H9 (cell line): Measurements from ENCODE around the gene DOC2A. TPM values are rescaled to one million over a fixed set of nuclear protein-coding genes. Genes with fewer than 3 reads are reported as not detected.
"Not testable (repeated sequence)": the region's sequence is repeated elsewhere in the genome, so short reads cannot be mapped to it uniquely, and the experiment has no call there.

Experiments used
- DNase-seq: peaks from one replicate; pipeline ENCODE4 v3.0.0-alpha.2; 2017
- H2AFZ ChIP-seq: one replicate; pipeline ENCODE4 v1.6.1; 2013; ENCODE audit warnings: mild to moderate bottlenecking, low read length, control low read depth, moderate library complexity
- H2AK5ac ChIP-seq: 2 replicates; pipeline ENCODE4 v1.6.1; 2013; ENCODE audit warnings: low read length, control low read depth, mixed read lengths; ENCODE audit not compliant: insufficient read length
- H2BK120ac ChIP-seq: one replicate; pipeline ENCODE4 v1.6.1; 2013; ENCODE audit warnings: low read depth, mild to moderate bottlenecking, low read length, control low read depth, inconsistent platforms; ENCODE audit not compliant: poor library complexity, severe bottlenecking
- H2BK12ac ChIP-seq: 2 replicates; pipeline ENCODE4 v1.6.1; 2013; ENCODE audit warnings: low read length, control low read depth, mixed read lengths, low read depth; ENCODE audit not compliant: insufficient read length
- H2BK15ac ChIP-seq: 2 replicates; pipeline ENCODE4 v1.6.1; 2013; ENCODE audit warnings: low read depth, low read length, control low read depth
- H2BK20ac ChIP-seq: one replicate; pipeline ENCODE4 v1.6.1; 2013; ENCODE audit warnings: low read depth, mild to moderate bottlenecking, low read length, control low read depth, inconsistent platforms; ENCODE audit not compliant: poor library complexity, severe bottlenecking
- H2BK5ac ChIP-seq: 2 replicates; pipeline ENCODE4 v1.6.1; 2013; ENCODE audit warnings: low read length, control low read depth, mixed read lengths; ENCODE audit not compliant: insufficient read length
- H3K14ac ChIP-seq: 2 replicates; pipeline ENCODE4 v1.6.1; 2013; ENCODE audit warnings: low read length, control low read depth; ENCODE audit not compliant: insufficient read depth
- H3K18ac ChIP-seq: 2 replicates; pipeline ENCODE4 v1.6.1; 2013; ENCODE audit warnings: low read depth, mild to moderate bottlenecking, mixed read lengths, low read length, control low read depth; ENCODE audit not compliant: insufficient read length
- H3K23ac ChIP-seq: 2 replicates; pipeline ENCODE4 v1.6.1; 2013; ENCODE audit warnings: low read length, control low read depth, mixed read lengths, low read depth; ENCODE audit not compliant: insufficient read length
- H3K23me2 ChIP-seq: 2 replicates; pipeline ENCODE4 v1.6.1; 2013; ENCODE audit warnings: low read depth, mild to moderate bottlenecking, mixed read lengths, low read length, control low read depth; ENCODE audit not compliant: insufficient read length, poor library complexity, severe bottlenecking
- H3K27ac ChIP-seq: 2 replicates; pipeline ENCODE4 v1.5.1; 2013; ENCODE audit warnings: low read length, control low read depth, mixed read lengths, low read depth; ENCODE audit not compliant: insufficient read length
- H3K27me3 ChIP-seq: 2 replicates; pipeline ENCODE4 v1.6.1; 2013; ENCODE audit warnings: low read length, control low read depth, inconsistent platforms; ENCODE audit not compliant: insufficient read depth
- H3K4ac ChIP-seq: 2 replicates; pipeline ENCODE4 v1.6.1; 2013; ENCODE audit warnings: low read depth, mild to moderate bottlenecking, control low read depth, inconsistent platforms, low read length, moderate library complexity
- H3K4me1 ChIP-seq: 2 replicates; pipeline ENCODE4 v1.6.1; 2013; ENCODE audit warnings: low read length, control low read depth, inconsistent platforms; ENCODE audit not compliant: insufficient read depth
- H3K4me2 ChIP-seq: 2 replicates; pipeline ENCODE4 v1.6.1; 2013; ENCODE audit warnings: low read length, control low read depth, mixed read lengths; ENCODE audit not compliant: insufficient read length, insufficient read depth
- H3K56ac ChIP-seq: 2 replicates; pipeline ENCODE4 v1.6.1; 2013; ENCODE audit warnings: low read depth, mild to moderate bottlenecking, mixed read lengths, low read length, control low read depth; ENCODE audit not compliant: insufficient read length
- H3K79me1 ChIP-seq: 2 replicates; pipeline ENCODE4 v1.6.1; 2013; ENCODE audit warnings: low read depth, mild to moderate bottlenecking, moderate library complexity, low read length, control low read depth, inconsistent platforms; ENCODE audit not compliant: insufficient read depth, poor library complexity, severe bottlenecking
- H3K79me2 ChIP-seq: 2 replicates; pipeline ENCODE4 v1.6.1; 2013; ENCODE audit warnings: low read length, control low read depth, inconsistent platforms; ENCODE audit not compliant: insufficient read depth
- H3K9ac ChIP-seq: 2 replicates; pipeline ENCODE4 v1.6.1; 2013; ENCODE audit warnings: low read length, control low read depth, mixed read lengths; ENCODE audit not compliant: insufficient read length; ENCODE audit errors: extremely low read depth
- H3K9me3 ChIP-seq: one replicate; pipeline ENCODE4 v1.6.1; 2013; ENCODE audit warnings: low read depth, low read length, inconsistent platforms; ENCODE audit not compliant: control insufficient read depth
- H3T11ph ChIP-seq: one replicate; pipeline ENCODE4 v1.6.1; 2013; ENCODE audit warnings: mild to moderate bottlenecking, low read length, control low read depth, inconsistent platforms
- H4K20me1 ChIP-seq: one replicate; pipeline ENCODE4 v1.6.1; 2013; ENCODE audit not compliant: control insufficient read depth, insufficient read length, insufficient read depth
- H4K5ac ChIP-seq: 2 replicates; pipeline ENCODE4 v1.6.1; 2013; ENCODE audit warnings: low read depth, mild to moderate bottlenecking, mixed read lengths, low read length, control low read depth; ENCODE audit not compliant: insufficient read length
- H4K8ac ChIP-seq: replicated peaks from 2 replicates; pipeline ENCODE4 v1.6.1; 2013; ENCODE audit warnings: low read length, control low read depth, mixed read lengths, low read depth; ENCODE audit not compliant: insufficient read length
- H4K91ac ChIP-seq: 2 replicates; pipeline ENCODE4 v1.6.1; 2013; ENCODE audit warnings: low read depth, mild to moderate bottlenecking, moderate library complexity, mixed read lengths, low read length, control low read depth; ENCODE audit not compliant: insufficient read length
- H3K27ac Mint-ChIP-seq, 3 experiments: 2 replicates in 2 of 3; 3 replicates in 1 of 3; pipeline ENCODE4 v1.8.0; 2020 to 2021; ENCODE audit warnings: mixed read lengths in 3 of 3, mild to moderate bottlenecking in 1 of 3, moderate library complexity in 1 of 3
- H3K27me3 Mint-ChIP-seq: 2 replicates; pipeline ENCODE4 v1.8.0; 2021; ENCODE audit warnings: low read depth, mild to moderate bottlenecking, moderate library complexity, mixed read lengths
- H3K36me3 Mint-ChIP-seq, 3 experiments: 2 replicates in 2 of 3; 3 replicates in 1 of 3; pipeline ENCODE4 v1.8.0; 2020 to 2021; ENCODE audit warnings: low read depth in 3 of 3, mixed read lengths in 3 of 3; ENCODE audit not compliant: insufficient read depth in 1 of 3
- H3K4me1 Mint-ChIP-seq, 2 experiments: 2 replicates each; pipeline ENCODE4 v1.8.0; 2020; ENCODE audit warnings: mixed read lengths in 2 of 2
- H3K4me3 Mint-ChIP-seq, 2 experiments: 2 replicates in 1 of 2; 3 replicates in 1 of 2; pipeline ENCODE4 v1.8.0; 2020 to 2021; ENCODE audit warnings: mild to moderate bottlenecking in 2 of 2, mixed read lengths in 2 of 2, moderate library complexity in 1 of 2
- H3K9me3 Mint-ChIP-seq, 2 experiments: 2 replicates in 1 of 2; 3 replicates in 1 of 2; pipeline ENCODE4 v1.8.0; 2020; ENCODE audit warnings: mild to moderate bottlenecking in 2 of 2, mixed read lengths in 2 of 2, moderate library complexity in 1 of 2
- WGBS: extraction: QIAGEN DNeasy Blood & Tissue Kit; methylation state at CpG from one replicate; pipeline ENCODE4 v1.1.7; 2013; ENCODE audit warnings: missing lambda C conversion rate, low lambda C conversion rate, mixed read lengths; ENCODE audit not compliant: insufficient read length; ENCODE audit errors: extremely low coverage; 5-methylcytosine and 5-hydroxymethylcytosine counted together
- total RNA-seq: library from RNA; stranded (reverse); gene quantifications from 2 replicates; pipeline ENCODE4 v1.2.1, GENCODE V29; 2021

The DOC2A gene
- total RNA-seq, 1 experiment from 2014 or later: 12.2 TPM

- peaks cover 16% of the 10 kb centered on the region for H3K23me2 ChIP-seq
- not testable (repeated sequence) for H3K27ac Mint-ChIP-seq, H3K9me3 Mint-ChIP-seq, H2BK120ac ChIP-seq, DNase-seq, H3K14ac ChIP-seq, H3K4ac ChIP-seq, H2BK15ac ChIP-seq, H3K27ac ChIP-seq, H3K79me2 ChIP-seq, H2AFZ ChIP-seq, H4K8ac ChIP-seq, H4K20me1 ChIP-seq, H3K56ac ChIP-seq, H2BK12ac ChIP-seq, H3K18ac ChIP-seq, H3K9me3 ChIP-seq, H3K9ac ChIP-seq, H2BK5ac ChIP-seq, H4K5ac ChIP-seq, H3K23ac ChIP-seq, H3K79me1 ChIP-seq, H3K27me3 ChIP-seq, H3K36me3 Mint-ChIP-seq, H3K4me2 ChIP-seq, H4K91ac ChIP-seq, H2AK5ac ChIP-seq, H3K4me1 ChIP-seq, H3T11ph ChIP-seq, H2BK20ac ChIP-seq
- WGBS: no CpG with 5 or more reads among the region's 14 CpGs
- Mint-ChIP-seq H3K4me3 (peak overlapping the region in 1 of 2 experiments; percentile 48; a peak in 2 of 5 replicates), H3K27me3 (peaks cover 38% of the 10 kb centered on the region), H3K4me1 (peaks cover 9 to 22% of the 10 kb centered on the region in 2 experiments)
Observed at GRCh38 chr16:30012598-30012997, 1.8 kb upstream of the DOC2A start.
